Activated CD4-positive, alpha-beta T cell treated with anti-CD3 and anti-CD28 coated beads, Interleukin-2, amount 50 U/mL, for 4 hours (primary cell): Measurements from ENCODE around the gene CBFA2T2.
"Not testable (repeated sequence)": the region's sequence is repeated elsewhere in the genome, so short reads cannot be mapped to it uniquely, and the experiment has no call there.

Experiments used
- DNase-seq, 2 experiments: peaks; one replicate each; pipeline ENCODE4 v3.0.0-alpha.2; 2020

Gene CBFA2T2

DNA sequence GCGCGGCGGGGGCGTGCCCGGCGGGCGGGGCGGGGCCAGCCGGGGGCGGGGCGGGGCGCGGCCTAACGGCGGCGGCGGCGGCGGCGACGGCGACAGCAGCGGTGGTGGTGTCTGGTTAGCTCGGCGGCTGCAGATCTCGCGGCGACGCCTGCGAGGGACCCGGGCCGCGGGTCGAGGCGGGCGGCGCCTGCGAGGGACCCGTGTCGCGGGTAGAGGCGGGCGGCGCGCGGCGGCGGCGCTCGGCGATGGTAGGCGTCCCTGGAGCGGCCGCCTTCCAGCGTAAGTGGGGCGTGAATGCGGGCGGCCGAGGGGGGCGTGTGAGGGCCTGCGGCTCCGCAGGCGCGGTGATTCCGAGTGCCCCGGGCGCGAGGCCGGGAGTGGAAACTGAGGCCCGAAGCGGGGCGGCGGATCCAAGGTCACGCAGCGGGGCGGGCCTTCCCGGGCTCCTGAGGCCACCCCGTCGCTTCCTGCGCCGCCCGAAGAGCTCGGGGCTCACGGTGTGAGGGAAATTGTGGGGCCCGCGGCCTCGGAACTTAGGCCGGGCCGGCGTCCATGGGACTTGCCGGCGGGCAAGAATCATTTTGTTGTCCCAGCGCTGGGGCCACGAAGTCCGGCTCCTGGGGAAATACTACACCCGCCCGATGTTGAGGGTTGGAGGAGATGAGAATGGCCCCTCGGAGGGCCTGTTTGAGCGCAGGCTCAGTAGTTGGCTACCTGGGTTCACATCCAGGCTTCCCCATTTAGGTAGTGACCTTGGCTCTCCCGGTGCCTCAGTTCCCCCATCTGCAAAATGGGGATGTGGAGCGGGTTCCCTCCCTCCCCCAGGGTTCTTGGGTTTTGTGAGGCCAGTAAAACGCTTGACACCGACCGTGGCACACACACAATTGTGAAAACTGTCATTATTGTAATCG lies at the start of gene CBFA2T2:
CBFA2T2 (plus strand) TSS at position 74 of the 911 bp plus-strand sequence; CDS start at position 246, 172 bp downstream.
- no peak for DNase-seq

DNA sequence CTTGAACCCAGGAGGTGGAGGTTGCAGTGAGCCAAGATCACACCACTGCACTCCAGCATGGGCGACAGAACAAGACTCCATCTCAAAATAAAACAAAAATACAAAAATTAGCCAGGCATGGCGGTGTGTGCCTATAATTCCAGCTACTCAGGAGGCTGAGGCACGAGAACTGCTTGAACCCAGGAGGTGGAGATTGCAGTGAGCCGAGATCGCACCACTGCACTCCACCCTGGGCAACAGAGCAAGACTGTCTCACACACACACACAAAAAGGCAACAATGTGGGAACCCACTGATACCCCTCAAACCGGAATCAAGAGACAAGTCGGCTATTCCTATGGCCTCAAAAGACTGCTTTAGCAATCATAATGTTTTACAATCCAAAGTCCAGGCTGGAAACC lies 49.3 kb upstream of the CBFA2T2 start:
- not testable (repeated sequence) for DNase-seq

DNA sequence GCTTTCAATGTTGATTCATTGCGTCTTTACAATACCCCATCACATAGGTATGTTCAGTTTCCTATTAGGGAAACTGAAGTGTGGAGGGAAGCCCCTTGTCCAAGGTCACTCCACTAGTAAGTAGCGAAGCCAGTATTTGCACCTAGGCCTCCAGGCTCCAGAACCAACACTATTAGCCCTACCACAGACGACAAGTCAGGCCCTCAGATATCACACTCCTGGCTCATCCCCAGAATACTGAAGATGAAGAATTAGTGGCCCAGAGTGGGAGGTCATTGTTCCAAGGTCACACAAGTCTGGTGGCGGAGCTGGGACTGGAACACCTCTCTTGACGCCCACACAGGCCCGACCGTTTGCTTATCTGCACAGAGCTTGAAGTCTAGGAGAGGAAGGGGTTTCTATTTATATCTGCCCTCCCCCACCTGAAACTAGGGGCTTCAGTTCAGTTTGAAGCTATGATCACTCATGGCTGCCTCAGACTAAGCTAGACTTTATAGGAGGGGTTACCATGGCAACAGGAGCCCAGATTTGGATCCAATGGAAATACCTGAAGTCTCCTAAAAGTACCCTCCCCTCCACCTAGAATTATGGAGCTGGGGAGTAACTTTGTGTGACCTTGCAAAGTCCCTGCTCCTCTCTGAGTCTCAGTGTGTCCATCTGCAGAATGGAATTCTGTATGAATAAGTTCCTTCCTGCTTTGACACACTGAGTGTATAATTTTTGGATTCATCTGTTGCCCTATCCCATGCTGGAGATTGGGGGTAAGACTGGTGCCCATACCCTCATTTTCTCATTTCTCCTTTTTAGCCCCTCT lies 48.5 kb upstream of the CBFA2T2 start:
- DNase-seq, result no peak

DNA sequence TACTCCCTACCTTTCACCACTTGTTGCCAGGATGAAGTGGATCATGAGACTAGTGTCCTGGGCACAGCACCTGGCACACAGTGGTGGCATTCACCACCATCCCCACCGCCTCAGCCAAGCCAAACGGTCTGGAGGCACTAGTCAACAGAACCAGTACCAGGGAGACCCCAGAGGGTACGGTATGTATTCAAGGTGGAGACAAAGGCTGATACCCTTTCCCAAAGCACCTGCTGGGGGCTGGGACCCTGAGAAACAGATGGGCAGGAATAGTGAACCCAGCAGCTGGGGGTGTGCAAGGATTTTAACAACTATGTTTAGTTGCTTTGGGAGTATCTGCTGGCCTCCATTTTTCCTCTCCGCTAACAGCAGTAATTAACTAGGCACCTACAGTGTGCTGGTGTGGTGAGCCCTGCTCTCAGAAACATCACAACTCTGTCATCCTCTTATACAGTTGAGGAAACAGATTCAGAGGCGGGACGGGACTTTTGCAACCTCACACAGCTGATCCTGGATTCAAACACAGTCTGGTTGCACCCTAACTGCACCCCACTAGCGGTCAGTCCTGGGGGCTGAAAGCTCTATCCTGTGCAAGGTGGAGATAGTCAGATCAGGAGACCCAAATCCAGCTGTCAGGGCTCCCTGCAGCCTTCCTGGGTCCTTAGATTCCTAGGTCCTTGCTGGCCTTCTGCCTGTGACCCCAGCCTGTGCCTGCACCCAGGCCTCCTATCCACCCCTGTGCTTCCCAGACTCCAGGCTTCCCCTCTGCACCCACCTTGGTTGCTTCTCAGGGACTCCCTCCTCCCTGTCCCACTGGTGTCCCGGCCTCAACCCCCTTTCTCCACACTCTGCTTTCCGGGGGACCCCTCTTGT lies 47.5 kb upstream of the CBFA2T2 start:
- DNase-seq, result no peak

DNA sequence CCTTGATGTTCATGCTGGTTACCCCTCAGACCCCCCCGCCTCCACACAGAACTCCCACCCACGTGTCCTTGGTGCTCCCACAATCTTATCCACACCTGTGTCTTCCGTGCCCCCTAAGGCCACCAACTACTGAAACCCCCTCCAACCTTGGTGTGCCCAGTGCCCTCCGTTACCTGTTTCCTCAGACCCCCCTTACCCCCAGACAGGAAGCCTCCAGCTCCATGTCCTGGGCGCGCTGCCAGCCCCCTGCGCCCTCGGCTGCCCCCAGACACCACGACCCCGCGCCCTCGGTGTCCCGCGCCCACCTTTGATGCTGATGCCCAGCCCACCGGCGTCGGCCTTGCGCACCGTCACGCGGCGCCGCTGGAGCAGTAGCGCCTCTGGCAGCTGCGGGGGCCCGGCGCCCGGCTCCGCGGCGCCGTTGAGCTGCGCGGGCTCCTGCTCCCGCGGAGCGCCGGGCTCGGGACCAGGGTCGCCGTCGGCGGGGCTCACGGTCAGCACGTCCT lies 46.8 kb upstream of the CBFA2T2 start:
- DNase-seq, result peak in 1 of 2 experiments; percentile 12

DNA sequence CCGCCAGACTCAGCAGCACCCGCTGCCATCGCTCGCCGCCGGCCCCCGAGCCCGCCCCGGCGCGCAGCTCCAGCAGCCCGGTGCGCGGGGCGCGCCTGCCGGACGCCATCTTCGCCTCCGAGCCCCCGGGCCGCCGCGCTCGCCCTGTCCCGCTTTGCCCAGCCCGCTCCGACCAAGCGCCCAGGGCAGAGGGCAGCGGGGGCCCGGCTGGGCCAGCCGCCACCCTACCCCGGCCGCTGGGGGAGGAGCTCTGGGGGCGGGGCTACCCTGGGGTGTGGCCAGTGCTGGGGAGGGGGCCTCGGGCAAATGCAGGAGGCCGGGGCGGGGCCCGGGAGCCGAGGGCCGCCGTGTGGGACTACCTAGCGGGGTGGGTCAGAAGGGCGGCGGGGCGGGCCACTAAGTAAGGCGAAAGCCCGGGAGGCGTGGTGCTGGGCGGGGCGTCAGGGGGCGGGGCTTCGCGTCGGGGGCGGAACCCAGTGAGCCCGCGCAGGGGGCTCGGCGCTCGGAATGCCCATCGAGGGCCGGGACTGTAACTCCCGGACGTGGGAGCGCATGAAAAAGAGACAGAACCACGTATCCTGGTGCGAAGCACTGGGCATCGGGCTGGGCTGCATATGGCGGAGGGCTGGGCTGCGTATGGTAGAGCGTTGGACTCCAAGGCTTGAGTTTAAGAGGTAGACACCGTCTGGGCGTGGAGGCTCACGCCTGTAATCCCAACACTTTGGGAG lies 46.2 kb upstream of the CBFA2T2 start, which contains the start of gene SNTA1:
SNTA1 (minus strand) TSS at position 252 of the 728 bp plus-strand sequence; CDS start at position 109, 143 bp downstream.
- DNase-seq, result peak; percentile 84 to 85

DNA sequence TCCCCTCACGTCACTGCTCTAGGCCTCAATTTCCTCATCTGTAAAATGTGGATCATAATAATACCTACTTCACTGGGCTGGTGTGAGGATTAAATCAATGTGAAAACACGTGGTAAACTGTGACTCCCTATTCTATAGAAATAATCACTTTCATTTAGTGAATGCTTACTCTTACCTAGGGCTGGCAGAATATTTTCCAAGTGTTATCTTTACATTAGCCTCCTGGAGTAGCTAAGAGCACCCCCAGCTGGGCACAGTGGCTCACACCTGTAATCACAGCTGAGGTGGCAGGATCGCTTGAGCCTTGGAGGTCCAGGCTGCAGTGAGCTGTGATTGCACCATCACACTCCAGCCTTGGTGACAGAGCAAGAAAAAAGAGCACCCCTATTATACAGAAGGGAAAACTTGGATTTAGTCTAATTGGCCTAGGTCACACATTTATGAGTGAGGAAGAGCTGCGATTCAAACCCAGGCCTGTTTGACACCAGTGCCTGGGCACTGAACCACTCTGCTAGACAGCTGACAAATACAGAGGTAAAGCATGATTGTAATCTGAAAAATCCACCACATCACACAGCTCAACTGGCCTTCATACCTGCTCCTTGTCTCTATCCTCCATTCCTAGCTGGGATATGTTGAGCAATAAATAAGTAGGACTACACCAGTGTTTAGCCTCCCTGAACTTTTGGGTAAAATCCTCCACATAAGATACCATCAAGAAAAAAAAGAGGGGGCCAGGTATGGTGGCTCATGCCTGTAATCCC lies 44.9 kb upstream of the CBFA2T2 start:
- DNase-seq, result peak in 1 of 2 experiments; percentile 10

DNA sequence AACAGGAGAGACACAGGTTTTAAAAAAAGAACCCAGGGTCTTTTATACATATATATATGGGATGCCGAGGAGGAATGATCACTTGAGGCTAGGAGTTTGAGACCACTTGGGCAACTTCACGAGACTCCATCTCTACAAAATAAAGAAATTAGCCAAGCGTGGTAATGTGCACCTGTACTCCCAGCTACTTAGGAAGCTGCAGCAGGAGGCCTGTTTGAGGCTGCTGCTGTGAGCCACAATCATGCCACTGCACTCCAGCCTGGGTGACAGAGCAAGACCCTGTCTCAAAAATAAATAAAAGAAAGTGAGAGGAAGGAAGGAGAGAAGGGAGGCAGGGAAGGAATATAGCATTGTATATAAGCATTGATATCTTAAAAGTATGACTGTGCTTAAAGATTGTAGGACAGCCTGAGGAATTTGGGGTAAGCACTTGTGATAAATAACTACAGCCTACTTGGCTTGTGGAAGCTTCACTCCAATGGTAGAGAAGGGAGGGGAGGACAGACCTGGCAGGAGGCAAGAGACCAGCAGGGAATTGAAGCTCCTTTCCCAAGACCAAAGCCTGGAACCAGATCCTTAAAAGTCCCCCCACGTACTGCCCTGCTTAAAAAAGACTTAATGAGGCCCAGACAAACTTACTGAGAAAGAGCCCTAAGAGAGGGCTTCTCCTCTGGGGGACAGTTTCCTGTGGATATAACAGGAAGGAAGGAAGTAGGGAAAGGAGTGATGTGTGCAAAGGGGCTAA lies 43.8 kb upstream of the CBFA2T2 start:
- DNase-seq, result no peak

DNA sequence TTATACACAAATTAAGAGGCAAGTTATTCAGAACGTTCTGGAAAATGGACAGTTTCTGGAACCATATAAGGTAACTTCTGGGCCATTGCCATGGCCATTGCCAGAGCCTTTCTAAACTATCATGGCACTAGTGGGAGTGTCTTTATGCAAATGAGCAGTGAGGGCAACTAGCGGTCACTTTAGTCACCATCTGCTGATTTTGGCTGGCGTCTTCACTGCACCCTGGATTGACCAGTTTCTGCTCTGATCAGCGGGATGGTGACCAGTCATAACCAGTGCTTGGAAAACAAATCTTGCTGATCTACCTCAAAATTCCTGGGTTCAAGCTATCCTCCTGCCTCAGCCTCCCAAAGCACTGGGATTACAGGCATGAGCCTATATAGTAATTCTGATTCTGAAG lies 39.0 kb upstream of the CBFA2T2 start:
- no peak for DNase-seq

DNA sequence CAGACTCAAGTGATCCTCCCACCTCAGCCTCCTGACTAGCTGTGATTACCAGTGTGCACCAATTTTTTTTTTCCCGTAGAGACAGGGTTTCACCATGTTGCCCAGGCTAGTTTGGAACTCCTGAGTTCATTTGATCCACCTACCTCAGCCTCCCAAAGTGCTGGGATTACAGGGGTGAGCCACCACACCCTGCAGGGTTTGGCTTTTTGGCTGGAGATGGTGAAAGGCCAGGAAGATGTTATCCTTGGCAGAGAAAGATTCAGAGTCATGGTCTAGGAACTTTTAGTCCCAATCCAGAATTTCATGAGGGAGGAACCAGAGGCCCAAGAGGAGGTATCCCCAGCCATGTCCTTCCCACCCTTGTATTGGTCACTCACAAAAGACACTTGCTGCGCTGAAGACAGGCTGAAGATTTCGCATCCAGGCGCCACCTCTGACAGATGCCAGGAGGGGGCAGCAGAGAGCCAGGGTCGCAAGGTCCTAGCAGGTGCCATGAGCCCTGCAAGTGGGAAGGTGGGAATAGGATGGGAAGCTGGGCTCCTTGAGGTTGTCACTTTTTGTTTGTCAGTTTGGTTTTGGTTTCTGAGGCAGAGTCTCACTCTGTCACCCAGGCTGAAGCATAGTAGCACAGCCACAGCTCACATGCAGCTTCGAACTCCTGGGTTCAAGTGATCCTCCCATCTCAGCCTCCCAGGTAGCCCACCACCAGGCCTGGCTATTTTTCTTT lies 32.8 kb upstream of the CBFA2T2 start:
- peak; percentile 75 to 77 for DNase-seq

DNA sequence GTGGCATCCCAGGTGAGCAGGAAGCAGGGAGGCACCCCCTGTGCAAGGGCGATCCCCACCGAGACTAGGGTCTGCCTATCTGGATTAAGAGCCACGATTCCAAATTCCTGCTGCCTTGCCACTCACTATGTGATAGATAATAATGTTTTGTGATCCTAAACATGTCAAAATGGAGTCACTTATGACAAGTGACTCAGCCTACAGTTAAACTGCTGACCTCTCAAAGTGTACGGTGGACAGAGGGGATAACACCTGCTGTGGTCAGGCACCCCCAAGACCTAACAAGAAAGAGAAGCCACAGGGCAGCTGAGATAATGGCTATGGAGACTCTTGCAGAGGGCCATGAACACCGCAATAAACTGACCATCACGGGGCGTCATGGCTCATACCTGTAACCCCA lies 30.3 kb upstream of the CBFA2T2 start:
- DNase-seq, result no peak

DNA sequence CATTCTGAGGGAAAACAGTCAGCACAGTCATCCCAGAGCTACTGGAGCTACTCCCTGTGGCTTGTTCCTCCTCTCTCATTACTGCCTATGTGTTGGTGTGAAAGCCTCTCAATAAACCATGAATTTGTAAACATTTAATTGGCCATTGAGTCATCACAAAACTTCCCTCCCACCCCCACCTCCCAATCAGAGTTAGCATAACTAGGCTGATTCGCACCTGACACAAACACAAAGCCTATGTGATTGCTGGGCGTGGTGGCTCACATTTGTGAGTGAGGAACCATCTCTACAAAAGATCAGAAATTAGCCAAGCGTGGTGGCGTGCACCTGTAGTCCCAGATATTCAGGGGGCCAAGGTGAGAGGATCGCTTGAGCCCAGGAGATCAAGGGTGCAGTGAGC lies 29.2 kb upstream of the CBFA2T2 start:
- DNase-seq, result no peak

DNA sequence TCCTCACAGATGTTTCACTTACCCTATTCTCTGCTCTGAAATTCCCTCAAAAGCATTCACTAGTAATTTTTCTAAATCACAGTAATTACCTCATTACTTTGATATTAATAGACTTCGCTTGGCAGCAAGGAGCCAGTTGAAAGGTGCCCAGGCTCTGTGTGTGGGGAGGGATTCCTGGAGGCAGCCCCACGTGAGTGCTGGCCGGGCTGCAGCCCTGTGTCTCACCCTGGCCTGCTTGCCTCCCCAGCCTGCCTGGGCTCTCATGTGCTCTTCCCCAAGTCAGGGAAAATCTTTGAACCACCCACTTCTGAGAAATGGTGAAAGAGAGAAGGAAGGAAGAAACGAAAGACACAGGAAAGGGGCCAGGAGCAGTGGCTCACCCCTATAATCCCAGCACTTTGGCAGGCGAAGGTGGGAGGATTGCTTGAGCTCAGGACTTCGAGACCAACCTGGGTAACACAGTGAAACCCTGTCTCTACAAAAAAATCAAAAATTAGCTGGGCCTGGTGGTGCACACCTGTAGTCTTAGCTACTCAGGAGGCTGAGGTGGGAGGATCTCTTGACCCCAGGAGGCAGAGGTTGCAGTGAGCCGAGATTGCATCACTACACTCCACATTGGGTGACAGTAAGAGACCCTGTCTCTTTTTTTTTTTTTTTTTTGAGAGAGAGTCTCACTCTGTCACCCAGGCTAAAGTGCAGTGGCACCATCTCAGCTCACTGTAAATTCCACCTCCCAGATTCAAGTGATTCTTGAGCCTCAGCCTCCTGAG lies 26.4 kb upstream of the CBFA2T2 start:
- DNase-seq, result no peak

DNA sequence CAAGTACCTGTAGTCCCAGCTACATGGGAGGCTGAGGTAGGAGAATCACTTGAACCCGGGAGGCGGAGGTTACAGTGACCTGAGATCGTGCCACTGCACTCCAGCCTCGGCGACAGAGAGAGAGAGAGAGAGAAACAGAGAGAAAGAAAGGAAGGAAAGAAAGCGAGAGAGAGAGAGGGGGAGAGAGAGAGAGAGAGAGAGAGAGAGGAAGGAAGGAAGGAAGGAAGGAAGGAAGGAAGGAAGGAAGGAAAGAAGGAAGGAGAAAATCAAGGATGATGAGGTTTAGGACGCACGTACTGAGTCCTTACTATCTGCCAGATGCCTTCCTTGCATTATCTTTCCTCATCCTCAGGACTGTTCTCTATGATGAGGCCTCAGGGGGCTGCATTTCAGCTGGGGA lies 25.1 kb upstream of the CBFA2T2 start:
- not testable (repeated sequence) for DNase-seq

DNA sequence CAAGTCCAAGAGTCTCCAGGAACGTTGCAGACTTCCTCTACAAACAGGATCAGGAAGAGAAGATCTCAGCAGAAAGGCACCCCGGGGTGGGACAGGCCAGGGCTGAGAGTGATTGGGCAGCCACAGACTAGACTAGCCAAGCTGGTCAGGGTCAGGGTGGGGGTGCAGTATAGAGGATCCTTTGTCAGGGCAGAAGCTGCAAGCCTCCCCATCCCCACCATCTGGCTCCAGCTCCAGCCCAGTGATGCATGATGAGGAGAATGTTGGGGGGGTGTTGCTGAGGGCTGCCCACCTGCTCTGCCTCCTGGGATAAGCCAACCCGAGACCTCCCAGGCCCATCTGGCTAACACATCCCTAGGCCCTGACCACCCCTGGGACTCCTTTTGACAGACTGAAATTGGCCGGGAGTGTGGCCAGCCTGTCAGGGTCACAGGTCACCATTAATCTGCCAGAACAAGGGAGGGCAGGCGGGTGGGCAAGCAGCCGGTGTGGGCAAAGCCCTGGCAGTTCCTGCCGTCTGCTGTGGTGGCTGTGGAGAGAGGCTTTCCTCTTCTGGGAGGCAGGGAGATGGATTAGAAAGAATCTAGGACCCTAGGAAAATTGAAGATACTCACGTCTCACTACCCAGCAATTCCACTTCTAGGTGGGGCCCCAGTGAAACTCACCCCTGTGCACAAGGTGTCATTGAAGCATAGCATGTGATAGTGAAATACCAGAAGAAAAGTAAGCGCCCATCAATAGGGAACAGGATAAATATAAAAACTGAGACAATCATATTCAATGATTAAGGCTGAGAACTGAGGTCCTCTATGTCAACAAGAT lies 24.2 kb upstream of the CBFA2T2 start:
- DNase-seq, result no peak

DNA sequence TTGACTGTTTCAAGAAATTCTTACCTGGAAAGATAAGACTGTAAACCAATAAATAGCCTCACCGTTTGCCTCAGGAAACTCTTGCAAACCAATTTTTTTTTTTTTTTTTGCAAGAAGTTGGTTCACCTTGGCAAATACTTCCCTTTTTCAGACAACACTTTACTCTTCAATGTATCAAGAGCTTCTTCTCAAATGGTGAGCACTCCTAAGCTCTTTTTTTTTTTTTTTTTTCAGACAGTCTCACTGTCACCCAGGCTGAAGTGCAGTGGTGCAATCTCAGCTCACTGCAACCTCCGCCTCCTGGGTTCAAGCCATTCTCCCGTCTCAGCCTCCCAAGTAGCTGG lies 23.6 kb upstream of the CBFA2T2 start:
- DNase-seq, result no peak

DNA sequence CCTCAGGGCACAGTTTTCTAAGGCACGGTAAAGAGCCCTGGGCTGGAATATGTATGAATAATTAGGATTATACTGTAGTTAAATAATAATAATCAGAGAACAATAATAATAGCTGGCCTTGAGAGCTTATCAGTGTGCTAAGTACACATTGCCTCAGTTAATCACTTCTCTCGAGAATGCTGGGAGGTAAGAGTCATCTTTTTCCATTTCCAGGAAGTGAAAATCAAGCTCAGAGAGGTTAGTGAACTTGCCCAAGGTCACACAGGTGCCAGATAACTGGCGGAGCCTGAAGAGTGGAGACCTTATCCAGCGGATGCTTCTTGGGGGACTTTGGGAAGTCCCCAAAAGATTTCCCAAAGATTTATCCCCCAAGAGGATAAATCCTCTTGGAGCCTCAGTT lies 19.4 kb upstream of the CBFA2T2 start:
- no peak for DNase-seq

DNA sequence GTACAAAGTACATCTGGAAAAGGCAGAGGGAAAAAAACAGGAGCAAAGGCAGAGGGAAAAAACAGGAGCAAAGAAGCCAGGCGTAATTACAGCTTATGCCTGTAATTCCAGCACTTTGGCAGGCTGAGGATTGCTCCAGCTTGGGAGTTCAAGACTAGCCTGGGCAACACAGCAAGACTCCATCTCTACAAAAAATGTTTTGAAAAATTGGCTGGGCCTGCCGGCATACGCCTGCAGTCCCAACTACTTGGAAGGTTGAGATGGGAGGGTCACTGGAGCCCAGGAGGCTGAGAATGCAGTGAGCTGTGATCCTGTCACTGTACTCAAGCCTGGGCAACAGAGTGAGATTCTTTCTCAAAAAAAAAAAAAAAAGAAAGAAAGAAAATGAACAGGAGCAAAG lies 19.0 kb upstream of the CBFA2T2 start:
- no peak for DNase-seq
